ENCODE data around the gene YJEFN3.

Gene YJEFN3

GRCh38 chr19:19492026-19492610 lies 36.6 kb upstream of the YJEFN3 start:
- Histone ChIP-seq H3K9me2 (replicated peaks; ENCODE audit: low read depth, low read length) (no peaks in the 10 kb centered on the region), H3K36me3 (ENCODE audit: insufficient read depth, low read length) (peaks cover 56% of the 10 kb centered on the region; the same call in 1 of the 2 replicates), H3K9ac (ENCODE audit: low read depth, low read length, poor library complexity, severe bottlenecking) (no peak overlapping the region), H4K20me1 (ENCODE audit: insufficient read depth, low read length, poor library complexity, severe bottlenecking) (peaks cover 20% of the 10 kb centered on the region), H3K27me3 (ENCODE audit: insufficient read depth, low read length, poor library complexity, severe bottlenecking) (no peaks in the 10 kb centered on the region), H3K4me1 (ENCODE audit: insufficient read depth, low read length, poor library complexity, severe bottlenecking) (peaks cover 26% of the 10 kb centered on the region), H3K4me2 (ENCODE audit: low read depth, low read length, poor library complexity, severe bottlenecking) (no peak overlapping the region), H3K4me3 (ENCODE audit: low read length, poor library complexity, severe bottlenecking) (no peak overlapping the region), H3K9me3 (ENCODE audit: insufficient read depth, low read depth, low read length) (no peaks in the 10 kb centered on the region), H2AFZ (ENCODE audit: low read length) (no peak overlapping the region), H3K79me2 (ENCODE audit: insufficient read depth, low read length) (peaks cover 50% of the 10 kb centered on the region), H3F3A (ENCODE audit: low read depth) (peaks cover 8% of the 10 kb centered on the region; the same call in 1 of the 2 replicates)
- TF ChIP-seq EZH2phosphoT487 (IDR thresholded peaks at IDR 0.05; ENCODE audit: borderline replicate concordance) (no peak), CTCF (conservative IDR thresholded peaks at IDR 0.05; ENCODE audit: low read length) (no peak)

- Histone ChIP-seq H3K4me3 (ENCODE audit: low read length, poor library complexity, severe bottlenecking) (no peak overlapping the region), H2AFZ (ENCODE audit: low read length) (no peak overlapping the region), H3K79me2 (ENCODE audit: insufficient read depth, low read length) (peaks cover 35% of the 10 kb centered on the region), H3K4me1 (ENCODE audit: insufficient read depth, low read length, poor library complexity, severe bottlenecking) (peaks cover 13% of the 10 kb centered on the region), H3K9me3 (ENCODE audit: insufficient read depth, low read depth, low read length) (no peaks in the 10 kb centered on the region), H4K20me1 (ENCODE audit: insufficient read depth, low read length, poor library complexity, severe bottlenecking) (peaks cover 18% of the 10 kb centered on the region), H3K9ac (ENCODE audit: low read depth, low read length, poor library complexity, severe bottlenecking) (no peak overlapping the region), H3K4me2 (ENCODE audit: low read depth, low read length, poor library complexity, severe bottlenecking) (no peak overlapping the region), H3K27me3 (ENCODE audit: insufficient read depth, low read length, poor library complexity, severe bottlenecking) (no peaks in the 10 kb centered on the region), H3K9me2 (replicated peaks; ENCODE audit: low read depth, low read length) (no peaks in the 10 kb centered on the region), H3K36me3 (ENCODE audit: insufficient read depth, low read length) (peaks cover 75% of the 10 kb centered on the region; the same call in 1 of the 2 replicates), H3F3A (ENCODE audit: low read depth) (peaks cover 4% of the 10 kb centered on the region; the same call in 1 of the 2 replicates)
- TF ChIP-seq EZH2phosphoT487 (IDR thresholded peaks at IDR 0.05; ENCODE audit: borderline replicate concordance) = no peak
- no peak for TF ChIP-seq CTCF (conservative IDR thresholded peaks at IDR 0.05; ENCODE audit: low read length)
Observed at GRCh38 chr19:19493841-19494546, 34.7 kb upstream of the YJEFN3 start.

- Histone ChIP-seq H2AFZ (ENCODE audit: low read length) (no peak overlapping the region), H3K4me1 (ENCODE audit: insufficient read depth, low read length, poor library complexity, severe bottlenecking) (no peaks in the 10 kb centered on the region), H3K36me3 (ENCODE audit: insufficient read depth, low read length) (peaks cover 91% of the 10 kb centered on the region; the same call in 1 of the 2 replicates), H3K9ac (ENCODE audit: low read depth, low read length, poor library complexity, severe bottlenecking) (no peak overlapping the region), H3K79me2 (ENCODE audit: insufficient read depth, low read length) (peaks cover 21% of the 10 kb centered on the region), H3K27me3 (ENCODE audit: insufficient read depth, low read length, poor library complexity, severe bottlenecking) (no peaks in the 10 kb centered on the region), H3K4me2 (ENCODE audit: low read depth, low read length, poor library complexity, severe bottlenecking) (no peak overlapping the region), H4K20me1 (ENCODE audit: insufficient read depth, low read length, poor library complexity, severe bottlenecking) (peaks cover 9% of the 10 kb centered on the region), H3K4me3 (ENCODE audit: low read length, poor library complexity, severe bottlenecking) (no peak overlapping the region), H3F3A (ENCODE audit: low read depth) (no peaks in the 10 kb centered on the region), H3K9me2 (replicated peaks; ENCODE audit: low read depth, low read length) (no peaks in the 10 kb centered on the region), H3K9me3 (ENCODE audit: insufficient read depth, low read depth, low read length) (no peaks in the 10 kb centered on the region)
- no peak for TF ChIP-seq CTCF (conservative IDR thresholded peaks at IDR 0.05; ENCODE audit: low read length)
- TF ChIP-seq EZH2phosphoT487 (IDR thresholded peaks at IDR 0.05; ENCODE audit: borderline replicate concordance) = no peak
Observed at GRCh38 chr19:19495614-19496603, 32.8 kb upstream of the YJEFN3 start.

All from Loucy (cell line).